H1 (cell line): ENCODE results near the gene SLC35F5. TPM values are rescaled to one million over a fixed set of nuclear protein-coding genes. Genes with fewer than 3 reads are reported as not detected.

Experiments used
- CTCF ChIA-PET: fragments of 300-600 bp; sonication (Branson Sonifier 250); formaldehyde crosslinking; loops from one replicate; lab custom pipeline; 2021; ENCODE audit not compliant: partially characterized antibody; lab: Charles Lee
- POLR2A ChIA-PET: fragments of 300-600 bp; sonication (Branson Sonifier 250); formaldehyde crosslinking; loops from one replicate; lab custom pipeline; 2021; ENCODE audit warnings: inconsistent platforms; ENCODE audit not compliant: partially characterized antibody; lab: Charles Lee
- DNase-seq, 2 experiments: peaks; one replicate each; pipeline versions ENCODE4 v3.0.0 to v3.0.0-alpha.2; 2010 to 2022; ENCODE audit warnings: low spot score in 2 of 2, low read depth in 1 of 2, mixed read lengths in 1 of 2
- FAIRE-seq: peaks from 2 replicates; lab custom pipeline; 2011; peaks lifted over from hg19 to GRCh38; lab: Jason Lieb, UNC
- H2AFZ ChIP-seq: 2 replicates; pipeline ENCODE4 v1.8.1; 2012; ENCODE audit warnings: low read length, inconsistent platforms
- H2AK5ac ChIP-seq: 2 replicates; pipeline ENCODE4 v1.6.1; 2013; ENCODE audit warnings: low read depth, low read length
- H2BK120ac ChIP-seq: replicated peaks from 2 replicates; pipeline ENCODE3; 2013; ENCODE audit warnings: low read depth, low read length, inconsistent platforms
- H2BK12ac ChIP-seq: 2 replicates; pipeline ENCODE4 v1.6.1; 2013; ENCODE audit warnings: low read depth, low read length
- H2BK15ac ChIP-seq: 2 replicates; pipeline ENCODE4 v1.6.1; 2013; ENCODE audit warnings: low read length
- H2BK20ac ChIP-seq: 2 replicates; pipeline ENCODE4 v1.6.1; 2013; ENCODE audit warnings: low read length
- H2BK5ac ChIP-seq: 2 replicates; pipeline ENCODE4 v1.6.1; 2013; ENCODE audit warnings: low read depth, low read length
- H3K14ac ChIP-seq: 2 replicates; pipeline ENCODE4 v1.6.1; 2013; ENCODE audit warnings: inconsistent platforms; ENCODE audit not compliant: insufficient read length
- H3K18ac ChIP-seq: 2 replicates; pipeline ENCODE4 v1.6.1; 2013; ENCODE audit warnings: low read length; ENCODE audit errors: extremely low read depth
- H3K23ac ChIP-seq: 2 replicates; pipeline ENCODE4 v1.6.1; 2013; ENCODE audit warnings: inconsistent platforms; ENCODE audit not compliant: insufficient read length
- H3K23me2 ChIP-seq: 2 replicates; pipeline ENCODE4 v1.6.1; 2013; ENCODE audit warnings: low read depth, low read length
- H3K27ac ChIP-seq: 2 replicates; pipeline ENCODE4 v1.6.1; 2011; ENCODE audit warnings: low read depth, low read length, inconsistent platforms
- H3K27me3 ChIP-seq, 4 experiments: replicated peaks in 1 of 4; 1 replicate in 1 of 4; 2 replicates in 3 of 4; pipeline versions ENCODE4 v1.6.1 to v1.8.1; 2011 to 2013; ENCODE audit warnings: low read length in 3 of 4, mild to moderate bottlenecking in 3 of 4, inconsistent platforms in 2 of 4, mixed read lengths in 2 of 4, moderate library complexity in 1 of 4; ENCODE audit not compliant: control insufficient read depth in 3 of 4, insufficient read depth in 3 of 4; ENCODE audit errors: extremely low read depth in 1 of 4
- H3K36me3 ChIP-seq, 4 experiments: 2 replicates each; pipeline versions ENCODE4 v1.6.1 to v1.8.1; 2011 to 2013; ENCODE audit warnings: mild to moderate bottlenecking in 4 of 4, low read length in 3 of 4, moderate library complexity in 2 of 4, control low read depth in 1 of 4, inconsistent platforms in 1 of 4; ENCODE audit not compliant: insufficient read depth in 4 of 4, control insufficient read depth in 2 of 4
- H3K4ac ChIP-seq: replicated peaks from 2 replicates; pipeline ENCODE3; 2013; ENCODE audit warnings: low read length, low read depth, mixed read lengths, inconsistent platforms; ENCODE audit not compliant: insufficient read length
- H3K4me1 ChIP-seq, 4 experiments: replicated peaks in 1 of 4; 1 replicate in 1 of 4; 2 replicates in 3 of 4; pipeline versions ENCODE4 v1.6.1 to v1.8.1; 2011 to 2013; ENCODE audit warnings: low read length in 3 of 4, inconsistent platforms in 2 of 4, mixed read lengths in 1 of 4; ENCODE audit not compliant: insufficient read depth in 4 of 4, control insufficient read depth in 3 of 4
- H3K4me2 ChIP-seq, 2 experiments: 2 replicates each; pipeline versions ENCODE4 v1.6.1 to v1.8.1; 2011 to 2013; ENCODE audit warnings: low read depth in 2 of 2, low read length in 2 of 2, control low read depth in 1 of 2, inconsistent platforms in 1 of 2, mild to moderate bottlenecking in 1 of 2; ENCODE audit not compliant: insufficient read depth in 1 of 2
- H3K4me3 ChIP-seq, 4 experiments: fragments of 200-600, 300-600 bp in 1 of 4; sonication (generic), shearing (Covaris generic), sonication (Bioruptor Twin) in 1 of 4; 2 replicates each; pipeline versions ENCODE4 v1.5.1 to v1.8.1; 2011 to 2016; ENCODE audit warnings: low read length in 4 of 4, low read depth in 3 of 4, control low read depth in 2 of 4, inconsistent platforms in 2 of 4, mild to moderate bottlenecking in 2 of 4, mixed read lengths in 1 of 4, moderate library complexity in 1 of 4; ENCODE audit not compliant: insufficient read depth in 2 of 4; ENCODE audit errors: extremely low read depth in 1 of 4
- H3K56ac ChIP-seq: replicated peaks from 2 replicates; pipeline ENCODE3; 2013; ENCODE audit warnings: low read depth, mild to moderate bottlenecking, mixed read lengths, low read length, inconsistent platforms; ENCODE audit not compliant: insufficient read length
- H3K79me1 ChIP-seq: 2 replicates; pipeline ENCODE4 v1.6.1; 2013; ENCODE audit warnings: low read depth, low read length, control low read depth
- H3K79me2 ChIP-seq, 2 experiments: 2 replicates each; pipeline versions ENCODE4 v1.6.1 to v1.8.1; 2012 to 2013; ENCODE audit warnings: low read length in 2 of 2, mild to moderate bottlenecking in 2 of 2, inconsistent platforms in 1 of 2; ENCODE audit not compliant: insufficient read depth in 2 of 2, control insufficient read depth in 1 of 2
- H3K9ac ChIP-seq, 4 experiments: replicated peaks in 1 of 4; 1 replicate in 1 of 4; 2 replicates in 3 of 4; pipeline versions ENCODE4 v1.6.1 to v1.8.1; 2011 to 2013; ENCODE audit warnings: low read depth in 3 of 4, low read length in 3 of 4, control low read depth in 2 of 4, mild to moderate bottlenecking in 2 of 4, moderate library complexity in 2 of 4, inconsistent platforms in 1 of 4; ENCODE audit errors: extremely low read depth in 1 of 4
- H3K9me3 ChIP-seq, 2 experiments: 2 replicates each; pipeline versions ENCODE4 v1.6.1 to v1.8.1; 2012 to 2013; ENCODE audit warnings: mild to moderate bottlenecking in 2 of 2, moderate library complexity in 2 of 2, control low read depth in 1 of 2, inconsistent platforms in 1 of 2, low read depth in 1 of 2, low read length in 1 of 2, mixed read lengths in 1 of 2; ENCODE audit not compliant: insufficient read depth in 2 of 2
- H4K20me1 ChIP-seq, 2 experiments: replicated peaks in 1 of 2; 2 replicates each; pipeline versions ENCODE3 to v1.8.1; 2011 to 2013; ENCODE audit warnings: inconsistent platforms in 2 of 2, low read length in 2 of 2, mild to moderate bottlenecking in 1 of 2; ENCODE audit not compliant: insufficient read depth in 2 of 2, control insufficient read depth in 1 of 2
- H4K5ac ChIP-seq: 2 replicates; pipeline ENCODE4 v1.6.1; 2013; ENCODE audit warnings: low read length, low read depth, mixed read lengths, inconsistent platforms; ENCODE audit not compliant: insufficient read length
- H4K8ac ChIP-seq: 2 replicates; pipeline ENCODE4 v1.8.0; 2013; ENCODE audit warnings: mild to moderate bottlenecking, moderate library complexity, low read length, inconsistent platforms; ENCODE audit not compliant: insufficient read depth; ENCODE audit errors: extremely low read depth
- H4K91ac ChIP-seq: replicated peaks from 2 replicates; pipeline ENCODE3; 2013; ENCODE audit warnings: low read length, mixed read lengths, inconsistent platforms; ENCODE audit not compliant: insufficient read length
- ATF2 ChIP-seq: IDR thresholded peaks from 2 replicates; pipeline ENCODE4 v1.6.1; 2012; ENCODE audit warnings: low read length, inconsistent platforms
- CEBPB ChIP-seq: IDR thresholded peaks from 2 replicates; pipeline ENCODE4 v1.6.1; 2012; ENCODE audit warnings: low read depth, low read length
- GABPA ChIP-seq: IDR thresholded peaks from 2 replicates; pipeline ENCODE4 v1.6.1; 2011; ENCODE audit warnings: mild to moderate bottlenecking, low read length, moderate library complexity, borderline replicate concordance; ENCODE audit not compliant: insufficient read depth
- SIRT6 ChIP-seq: IDR thresholded peaks from one replicate; pipeline ENCODE4 v1.7.1; 2012; ENCODE audit warnings: low read length, inconsistent platforms
- TCF12 ChIP-seq: IDR thresholded peaks from 2 replicates; pipeline ENCODE4 v1.6.1; 2011; ENCODE audit warnings: low read depth, mild to moderate bottlenecking, low read length
- TEAD4 ChIP-seq: IDR thresholded peaks from 2 replicates; pipeline ENCODE4 v1.6.1; 2012; ENCODE audit warnings: low read depth, low read length, inconsistent platforms, mixed read lengths
- YY1 ChIP-seq: IDR thresholded peaks from 2 replicates; pipeline ENCODE4 v1.6.1; 2011; ENCODE audit warnings: low read depth, mild to moderate bottlenecking, low read length
- WGBS, 2 experiments: shearing (Covaris generic) in 1 of 2; methylation state at CpG; one replicate each; pipeline versions ENCODE4 v1.1.6 to v1.1.7; 2013 to 2015; ENCODE audit warnings: low lambda C conversion rate in 2 of 2, mixed read lengths in 2 of 2, inconsistent platforms in 1 of 2, low coverage in 1 of 2, missing lambda C conversion rate in 1 of 2; ENCODE audit not compliant: insufficient replicate concordance in 2 of 2, insufficient coverage in 1 of 2, insufficient read length in 1 of 2; ENCODE audit errors: extremely low coverage in 1 of 2, missing lambda C conversion rate in 1 of 2; 5-methylcytosine and 5-hydroxymethylcytosine counted together
- polyA plus RNA-seq, 7 experiments: library from polyadenylated mRNA; depleted of rRNA in 3 of 7; stranded (reverse) in 5 of 7; unstranded in 2 of 7; fragments of >200 nt in 5 of 7; fragments of 200-250 nt in 2 of 7; gene quantifications; 1 replicate in 5 of 7; 2 replicates in 1 of 7; 4 replicates in 1 of 7; pipeline versions ENCODE4 v1.2.1 to v1.2.3, GENCODE V29; 2011 to 2013; ENCODE audit warnings: missing spikeins in 2 of 7, mixed read lengths in 2 of 7
- total RNA-seq: library from RNA; stranded (reverse); fragmentation: NEBNext Ultra II Directional; extraction: Animal tissue kit (Norgen Biotek cat#: 25700); gene quantifications from 2 replicates; pipeline ENCODE4 v1.2.1, GENCODE V29; 2021
- TF ChIP-seq, protein P1 (sequence below), 3 experiments: IDR thresholded peaks; 1 replicate in 2 of 3; 2 replicates in 1 of 3; pipeline versions ENCODE4 v1.5.1 to v1.6.1; 2011; ENCODE audit warnings: low read length in 3 of 3, mild to moderate bottlenecking in 3 of 3, inconsistent platforms in 2 of 3, low read depth in 1 of 3, moderate library complexity in 1 of 3; ENCODE audit not compliant: insufficient read depth in 1 of 3; ENCODE audit errors: control extremely low read depth in 1 of 3

The SLC35F5 gene
- total and polyA plus RNA-seq, 2 of the 8 experiments (the other 6 are each of a cell fraction or from before 2014, with no cell fraction given) = 11.8 to 22.2 TPM

- Histone ChIP-seq H3K4me3 (no peak overlapping the region), H3K56ac (no peak overlapping the region), H2BK20ac (no peak overlapping the region), H3K36me3 (peaks cover 0 to 5% (median 1%) of the 10 kb centered on the region in 4 experiments; a peak in 3 of 8 replicates), H3K9ac (no peak overlapping the region), H3K79me1 (no peaks in the 10 kb centered on the region), H4K5ac (no peak overlapping the region), H3K14ac (no peak overlapping the region), H3K27me3 (no peaks in the 10 kb centered on the region), H2AFZ (no peak overlapping the region), H3K4me1 (no peaks in the 10 kb centered on the region), H3K27ac (no peak overlapping the region), H3K4ac (no peak overlapping the region), H3K18ac (no peak overlapping the region), H3K4me2 (no peak overlapping the region), H3K9me3 (no peaks in the 10 kb centered on the region), H2BK120ac (no peak overlapping the region), H4K20me1 (no peaks in the 10 kb centered on the region), H2BK12ac (no peak overlapping the region), H3K79me2 (no peaks in the 10 kb centered on the region), H4K8ac (no peak overlapping the region), H4K91ac (no peak overlapping the region), H3K23me2 (no peaks in the 10 kb centered on the region), H2AK5ac (no peak overlapping the region), H2BK5ac (no peak overlapping the region), H2BK15ac (no peak overlapping the region), H3K23ac (no peak overlapping the region)
- DNase-seq (no peak), FAIRE-seq (no peak)
- TF ChIP-seq GABPA = no peak
- TF ChIP-seq YY1 = no peak
- TF ChIP-seq, protein P1, sequence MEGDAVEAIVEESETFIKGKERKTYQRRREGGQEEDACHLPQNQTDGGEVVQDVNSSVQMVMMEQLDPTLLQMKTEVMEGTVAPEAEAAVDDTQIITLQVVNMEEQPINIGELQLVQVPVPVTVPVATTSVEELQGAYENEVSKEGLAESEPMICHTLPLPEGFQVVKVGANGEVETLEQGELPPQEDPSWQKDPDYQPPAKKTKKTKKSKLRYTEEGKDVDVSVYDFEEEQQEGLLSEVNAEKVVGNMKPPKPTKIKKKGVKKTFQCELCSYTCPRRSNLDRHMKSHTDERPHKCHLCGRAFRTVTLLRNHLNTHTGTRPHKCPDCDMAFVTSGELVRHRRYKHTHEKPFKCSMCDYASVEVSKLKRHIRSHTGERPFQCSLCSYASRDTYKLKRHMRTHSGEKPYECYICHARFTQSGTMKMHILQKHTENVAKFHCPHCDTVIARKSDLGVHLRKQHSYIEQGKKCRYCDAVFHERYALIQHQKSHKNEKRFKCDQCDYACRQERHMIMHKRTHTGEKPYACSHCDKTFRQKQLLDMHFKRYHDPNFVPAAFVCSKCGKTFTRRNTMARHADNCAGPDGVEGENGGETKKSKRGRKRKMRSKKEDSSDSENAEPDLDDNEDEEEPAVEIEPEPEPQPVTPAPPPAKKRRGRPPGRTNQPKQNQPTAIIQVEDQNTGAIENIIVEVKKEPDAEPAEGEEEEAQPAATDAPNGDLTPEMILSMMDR (IDR thresholded peaks at IDR 0.05; ENCODE audit: control extremely low read depth in 1 of 3, insufficient read depth in 1 of 3, low read depth in 1 of 3, low read length in 3 of 3) = no peak
- no peak for TF ChIP-seq CEBPB
- TF ChIP-seq ATF2 = no peak
- no peak for TF ChIP-seq TEAD4
- TF ChIP-seq SIRT6 = no peak
- no peak for TF ChIP-seq TCF12
- ChIA-PET POLR2A (no interaction called here), CTCF (no interaction called here)
- WGBS, 2 experiments = 93% methylated on average over 3 of the region's 3 CpGs; no CpG with 5 or more reads in 1 of the 2 experiments
Measured at GRCh38 chr2:113724010-113724409, 32.4 kb downstream of the SLC35F5 start.
